NCI-H2107 treated with DMSO at 0.1 percent for 48 hours (cell line): ENCODE results near the gene NRXN3.

ENCODE experiments used
- DNase-seq: peaks from one replicate; lab custom pipeline; 2025; ENCODE audit not compliant: unreplicated experiment; lab: John Stamatoyannopoulos, UW

Gene NRXN3

DNA sequence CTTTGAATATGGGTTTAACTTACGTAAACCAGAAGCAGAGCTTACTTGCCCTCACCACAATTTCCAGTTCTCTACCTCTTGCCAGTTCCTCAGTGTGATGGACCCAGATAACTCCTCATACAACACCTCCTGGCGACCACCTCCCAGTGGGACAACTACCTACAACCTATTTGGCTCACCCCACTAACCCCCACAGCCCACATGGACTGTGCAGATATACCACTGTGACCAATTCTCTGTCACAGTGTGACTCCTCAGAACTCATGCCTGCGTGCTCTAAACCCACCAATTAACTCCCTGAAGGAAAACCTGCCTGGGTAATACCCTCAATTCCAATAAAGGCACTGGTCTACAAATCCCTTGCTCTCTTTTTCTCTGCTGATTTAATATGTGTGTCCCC lies 1729.4 kb downstream of the NRXN3 start:
- no peak for DNase-seq

GRCh38 chr14:79904497-79904896 lies 1734.3 kb downstream of the NRXN3 start:
- DNase-seq = no peak

GRCh38 chr14:79906994-79907393 lies 1736.8 kb downstream of the NRXN3 start:
- no peak for DNase-seq

- DNase-seq = no peak
These were observed 1739.9 kb downstream of the NRXN3 start for GRCh38 chr14:79910086-79910485.

DNA sequence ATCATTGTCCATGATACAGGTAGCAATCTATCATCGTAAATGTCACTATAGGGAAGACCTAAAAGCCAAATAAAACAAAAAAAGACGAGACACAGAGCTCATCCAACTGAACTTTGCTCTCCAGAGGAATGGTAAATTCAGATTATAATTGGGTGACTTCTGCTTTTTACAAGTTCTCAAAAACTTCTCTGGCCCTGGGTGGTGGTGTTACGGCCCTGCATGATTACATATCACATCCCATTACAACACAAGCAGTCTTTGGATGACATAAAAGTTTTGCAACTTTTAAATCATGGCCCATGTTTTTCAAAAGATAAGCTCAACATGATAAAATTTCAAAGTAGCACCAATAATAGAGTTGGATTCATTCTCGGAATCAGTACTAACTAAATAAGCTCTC lies 1741.6 kb downstream of the NRXN3 start:
- no peak for DNase-seq

DNA sequence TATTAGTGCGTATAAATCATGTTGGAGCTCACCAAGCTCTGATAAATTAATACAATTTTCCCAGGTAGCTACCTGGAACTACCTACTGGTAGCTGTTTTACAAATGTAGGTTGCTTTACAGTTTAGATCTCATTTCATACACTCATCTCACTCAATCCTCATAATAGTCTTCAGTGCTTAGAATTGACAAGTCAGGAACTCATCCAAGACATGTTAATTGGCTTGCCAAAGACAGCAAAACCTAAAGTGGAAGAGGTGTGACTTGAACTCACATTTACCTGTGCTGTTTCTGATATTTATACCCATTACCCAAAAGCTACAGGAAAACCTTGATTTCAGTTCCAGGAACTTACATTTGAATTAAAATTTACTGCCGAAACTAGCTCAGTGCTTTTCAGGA lies 1744.4 kb downstream of the NRXN3 start:
- DNase-seq = no peak

- DNase-seq = no peak
These were observed 1745.2 kb downstream of the NRXN3 start for GRCh38 chr14:79915406-79915805.

DNA sequence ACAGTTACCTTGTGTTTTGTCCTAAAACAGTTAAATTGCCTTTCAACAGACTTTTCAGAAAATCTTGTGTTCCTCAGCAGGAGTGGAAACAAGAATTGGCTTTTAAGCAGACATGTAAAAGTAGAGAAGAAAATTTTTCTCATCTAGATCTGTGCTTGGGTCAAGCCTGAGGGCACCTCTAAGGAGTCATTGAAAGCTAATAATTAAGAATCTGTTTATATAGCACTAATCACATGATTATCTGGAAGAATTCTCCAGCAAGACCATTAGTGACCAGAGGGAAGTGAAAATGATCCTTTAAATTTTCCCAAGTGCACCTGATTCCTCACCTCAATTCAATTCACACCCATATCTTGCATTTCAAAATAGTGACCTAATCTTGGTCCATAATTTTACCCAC lies 1746.1 kb downstream of the NRXN3 start:
- DNase-seq = no peak

DNA sequence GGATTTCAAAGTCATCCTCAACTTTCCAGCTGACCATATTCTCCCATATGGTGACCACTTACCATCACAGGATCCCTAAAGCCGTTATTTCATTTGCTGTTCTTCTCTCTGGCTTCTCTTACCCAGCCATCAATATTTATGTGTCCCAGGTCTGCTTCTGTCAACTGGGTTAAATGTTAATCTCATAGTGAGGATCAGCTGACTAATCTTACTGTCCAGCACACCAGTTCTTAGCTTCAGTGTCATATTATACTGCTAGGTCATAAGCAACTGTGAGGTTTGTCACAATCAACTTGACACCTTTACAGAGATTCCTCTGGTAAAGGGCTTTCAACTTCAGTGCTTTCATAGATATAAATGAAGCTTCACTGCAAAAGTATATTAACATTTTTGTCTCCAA lies 1746.7 kb downstream of the NRXN3 start:
- DNase-seq = no peak
